GM21390 (cell line): ENCODE data around the gene POP4.

ENCODE experiments used
- ATAC-seq: cut with Tn5 transposase; IDR thresholded peaks from one replicate; pipeline ENCODE4 v1.9.1; 2021; ENCODE audit not compliant: unreplicated experiment

The POP4 gene

DNA sequence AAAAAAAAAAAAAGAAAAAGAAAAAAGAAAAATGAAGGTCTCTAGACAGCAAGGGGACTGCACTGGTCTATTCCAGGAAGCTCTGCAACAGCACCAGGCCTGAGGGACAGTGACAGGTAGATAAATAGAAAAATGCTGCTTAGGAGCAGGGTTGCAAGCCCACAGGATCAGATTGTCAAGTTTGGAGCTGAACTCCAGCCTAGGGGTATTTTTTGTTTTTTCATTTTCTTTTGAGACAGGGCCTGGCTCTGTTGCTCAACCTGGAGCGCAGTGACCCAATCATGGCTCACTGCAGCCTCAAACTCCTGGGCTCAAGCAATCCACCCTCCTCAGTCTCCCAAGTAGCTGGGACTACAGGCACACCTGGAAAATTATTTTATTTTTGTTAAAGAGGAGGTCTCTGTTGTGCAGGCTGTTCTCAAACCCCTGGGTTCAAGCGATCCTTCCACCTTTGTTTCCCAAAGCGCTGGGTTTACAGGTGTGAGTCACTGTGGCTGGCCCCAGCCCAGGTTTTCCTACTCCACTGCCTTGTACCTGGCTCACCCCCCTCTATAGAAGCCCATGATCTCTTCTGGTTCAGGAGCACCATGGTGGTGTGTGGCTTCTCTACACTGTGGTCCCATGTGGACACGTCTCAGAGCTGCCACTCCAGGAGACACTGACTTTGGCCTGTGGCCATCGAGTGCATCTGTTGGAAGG, 23.9 kb downstream of the POP4 start:
- no peak for ATAC-seq

DNA sequence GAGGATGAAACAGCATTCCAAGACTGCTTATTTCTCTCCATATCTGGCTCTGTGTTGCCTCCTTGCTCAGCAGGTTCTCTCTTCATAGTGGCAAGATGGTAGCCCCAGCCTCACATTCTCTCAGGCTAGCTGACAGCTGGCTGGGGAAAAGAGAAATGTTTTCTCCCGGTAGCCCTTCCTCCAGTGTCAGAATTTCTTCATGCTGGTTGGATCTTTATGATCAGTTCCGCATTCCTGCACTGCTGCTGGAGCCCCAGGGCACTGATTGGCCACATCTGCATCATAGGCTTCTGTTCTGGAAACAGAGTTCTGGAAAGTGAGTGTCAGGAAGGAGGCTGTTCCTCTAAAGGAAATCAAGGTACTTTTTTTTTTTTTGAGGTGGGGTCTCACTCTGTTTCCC, 24.6 kb downstream of the POP4 start:
- ATAC-seq = no peak

DNA sequence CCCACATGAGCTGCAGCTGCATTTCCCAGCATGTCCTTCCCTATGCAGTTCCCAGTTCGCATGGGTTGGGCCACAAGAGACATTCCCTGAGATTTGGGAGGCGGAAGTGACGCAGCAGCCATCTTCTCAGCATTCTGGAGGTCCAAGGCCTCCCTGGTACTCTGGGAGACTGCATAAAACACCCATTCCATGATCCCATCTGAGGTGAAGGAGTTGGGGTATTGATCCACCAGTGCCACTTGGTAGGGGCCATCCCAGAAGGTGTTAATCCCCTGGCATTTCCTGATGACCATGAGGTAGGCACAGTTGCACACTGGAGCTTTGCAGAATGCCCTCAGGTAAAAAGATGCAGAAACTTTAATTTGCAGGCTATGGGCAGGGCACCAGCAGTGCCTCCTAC, 25.4 kb downstream of the POP4 start:
- no peak for ATAC-seq

DNA sequence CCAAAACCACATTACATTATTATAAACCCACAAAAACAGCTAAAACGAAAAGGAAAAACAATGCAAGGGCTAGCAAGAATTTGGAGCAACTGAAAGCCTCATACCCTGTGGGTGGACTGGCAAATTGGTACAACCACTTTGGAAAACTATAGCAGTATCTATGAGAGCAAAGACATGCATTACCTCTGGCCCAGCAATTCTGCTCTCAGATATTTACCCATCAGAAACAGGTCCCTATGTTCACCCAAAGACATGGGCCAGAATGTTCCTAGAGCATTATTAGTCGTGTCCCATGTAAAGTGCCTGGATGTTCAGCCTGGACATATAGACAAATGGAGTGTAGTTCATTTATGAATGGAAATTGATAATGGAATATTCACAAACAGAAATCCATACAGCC, 27.9 kb downstream of the POP4 start:
- ATAC-seq = no peak

DNA sequence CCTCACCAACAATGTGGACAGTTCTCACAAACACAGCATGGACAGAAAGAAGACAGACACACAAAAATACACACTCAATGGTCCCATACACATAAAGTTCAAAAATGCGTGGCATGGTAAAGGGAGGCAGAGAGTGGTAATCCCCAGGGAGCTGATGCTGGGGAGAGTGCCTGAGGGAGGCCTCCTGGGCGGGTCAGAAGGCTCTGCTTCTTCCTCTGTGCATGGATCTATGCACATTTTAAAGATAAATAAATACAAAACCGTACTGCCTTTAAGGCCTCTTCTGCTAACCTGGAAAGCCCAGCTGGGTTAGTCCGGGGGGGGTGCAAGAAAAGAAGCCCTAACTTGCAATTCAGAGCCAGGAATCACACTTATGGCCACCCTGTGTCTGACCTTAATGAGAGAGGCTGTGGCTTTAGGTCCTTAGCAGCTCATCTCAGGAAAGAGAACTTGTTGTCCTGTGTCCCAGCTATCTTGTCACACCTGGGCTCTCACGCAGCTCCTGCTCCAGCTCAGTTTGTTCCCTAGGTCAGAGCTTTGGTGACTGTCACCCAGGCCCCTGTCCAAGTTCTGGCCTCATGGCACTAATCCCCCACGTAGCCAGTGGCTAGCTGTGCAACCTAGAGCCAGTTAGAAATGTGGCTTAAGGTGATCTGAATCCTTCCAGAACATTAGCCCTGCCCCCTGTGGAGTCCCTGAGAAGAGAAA, 28.5 kb downstream of the POP4 start:
- no peak for ATAC-seq

DNA sequence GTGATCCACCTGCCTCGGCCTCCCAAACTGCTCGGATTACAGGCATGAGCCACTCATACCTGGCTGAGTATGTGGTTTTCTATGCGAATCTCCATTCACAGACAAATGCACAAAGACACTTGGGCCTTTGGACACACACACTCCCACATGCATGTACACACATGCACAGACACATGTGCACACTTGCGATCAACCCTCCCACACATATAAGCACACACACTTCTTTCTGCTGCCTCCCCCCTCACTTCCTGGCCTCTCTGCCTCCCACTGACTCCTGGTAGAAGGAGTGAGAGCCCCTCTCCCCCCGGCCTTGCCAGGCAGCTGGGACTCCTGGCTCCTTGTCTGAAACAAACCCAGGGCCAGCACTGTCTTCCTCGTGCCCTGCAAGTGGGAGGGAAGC, 29.9 kb downstream of the POP4 start:
- ATAC-seq = no peak

DNA sequence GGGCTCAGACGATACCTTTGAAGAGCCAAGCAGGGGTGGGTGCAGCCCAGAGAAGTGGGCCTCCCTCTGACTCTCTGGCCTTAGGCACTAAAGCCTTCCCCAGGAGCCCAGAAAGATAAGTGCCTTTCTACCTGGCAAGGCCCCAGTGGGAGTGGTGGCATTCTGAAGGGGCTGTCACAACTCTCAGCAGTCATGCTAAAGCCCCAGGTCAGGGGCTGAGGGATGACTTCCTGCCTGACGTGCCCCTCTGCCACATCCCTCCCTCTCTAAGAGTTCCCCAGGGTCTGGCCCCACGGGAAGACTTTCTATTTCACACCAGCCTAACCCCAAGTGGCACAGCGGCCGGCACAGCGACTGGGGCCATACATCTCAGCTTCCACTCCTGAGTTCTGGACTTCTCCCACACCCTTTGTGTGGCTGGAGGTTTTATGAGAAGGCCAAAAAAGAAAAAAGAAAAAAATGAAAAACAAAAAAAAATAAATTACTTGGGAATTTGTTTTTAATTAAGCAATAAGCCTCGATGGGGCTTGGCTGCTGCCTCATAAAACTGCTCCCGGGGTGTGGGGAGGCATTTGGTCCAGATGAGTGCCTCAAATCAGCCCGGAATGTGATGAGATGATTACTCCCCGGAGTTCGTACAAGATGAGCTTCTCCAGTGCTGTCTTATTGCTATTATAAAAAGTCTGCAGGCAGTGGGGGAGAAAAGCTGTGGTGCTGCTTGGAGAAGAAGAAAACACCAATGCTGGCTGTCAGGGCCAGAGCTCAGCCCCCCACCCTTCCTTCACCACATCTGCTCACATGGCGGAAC, 30.7 kb downstream of the POP4 start:
- no peak for ATAC-seq

DNA sequence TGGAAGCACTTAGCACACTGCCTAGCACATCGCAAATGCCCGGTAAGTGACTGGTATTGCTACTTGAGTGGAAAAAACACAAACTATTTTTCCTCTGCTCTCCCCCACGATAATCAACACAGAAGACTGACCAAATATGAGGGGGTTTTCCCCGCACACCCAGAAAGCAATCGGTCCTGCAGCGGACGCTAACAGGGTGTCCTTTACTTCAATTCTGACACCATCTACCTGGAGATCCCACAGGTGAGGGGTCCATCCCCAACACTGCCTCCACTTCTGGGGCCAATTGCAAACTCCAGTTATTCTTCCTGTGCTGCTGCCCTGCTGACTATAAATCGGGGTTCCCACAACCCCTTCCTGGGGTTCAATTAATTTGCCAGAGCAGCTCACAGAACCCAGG, 33.0 kb downstream of the POP4 start:
- no peak for ATAC-seq

DNA sequence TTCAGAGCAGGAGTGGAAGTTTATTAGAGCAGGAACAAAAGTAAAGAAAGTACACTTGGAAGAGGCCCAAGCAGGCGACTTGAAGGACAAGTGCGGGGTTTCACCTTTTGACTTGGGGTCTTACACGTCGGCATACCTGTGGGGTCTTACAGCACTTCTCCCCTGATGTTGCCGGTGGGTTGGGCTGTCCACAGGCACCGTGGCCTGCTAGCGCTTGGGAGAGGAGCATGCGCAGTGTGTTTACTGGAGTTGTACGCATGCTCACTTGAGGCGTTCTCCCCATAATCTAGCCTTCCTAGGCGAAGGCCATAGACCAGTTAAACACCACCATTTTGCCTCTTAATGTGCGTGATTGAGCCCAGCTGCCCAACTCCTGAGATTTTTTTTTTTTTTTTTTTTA, 34.1 kb downstream of the POP4 start:
- no peak for ATAC-seq

DNA sequence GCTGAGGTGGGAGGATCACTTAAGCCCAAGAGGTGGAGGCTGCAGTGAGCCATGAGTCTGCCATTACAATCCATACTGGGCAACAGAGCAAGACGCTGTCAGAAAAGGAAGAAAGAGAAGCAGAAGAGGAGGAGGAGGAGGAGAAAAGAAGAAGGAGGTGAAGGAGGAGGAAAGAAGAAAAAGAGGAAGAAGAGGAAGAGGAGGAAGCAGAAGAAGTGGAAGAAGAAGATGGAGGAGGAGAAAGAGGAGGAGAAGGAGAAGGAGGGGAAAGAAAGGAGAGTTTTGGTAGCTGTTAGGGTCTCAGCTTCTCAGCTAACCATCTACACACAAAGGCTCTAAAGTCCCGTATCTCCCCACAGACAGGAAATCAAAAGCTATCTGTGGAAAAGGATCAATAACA, 35.5 kb downstream of the POP4 start:
- ATAC-seq = no peak

DNA sequence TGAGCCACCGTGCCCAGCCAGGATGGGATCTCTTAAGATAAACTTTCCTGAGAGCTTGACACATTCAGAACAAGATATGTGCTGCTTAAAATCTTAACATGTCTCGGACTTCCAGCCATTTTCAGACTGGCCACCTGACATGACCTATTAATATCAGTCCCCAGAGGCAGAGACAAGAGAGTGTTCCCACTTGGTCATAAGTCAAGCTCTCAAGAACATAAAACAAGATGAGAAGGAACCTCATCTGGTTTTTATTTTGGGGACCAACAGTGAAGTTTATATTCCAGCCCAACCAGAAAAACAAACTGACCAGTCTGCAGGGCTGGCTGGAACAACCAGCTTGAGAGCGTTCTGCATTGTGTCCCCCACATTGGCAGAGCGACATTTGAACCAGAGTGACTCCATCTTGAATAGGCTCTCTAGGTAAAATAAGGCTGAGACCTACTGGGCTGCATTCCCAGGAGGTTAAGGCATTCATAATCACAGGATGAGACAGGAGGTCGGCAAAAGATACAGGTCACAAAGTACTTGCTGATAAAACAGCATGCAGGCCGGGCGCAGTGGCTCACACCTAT, 37.4 kb downstream of the POP4 start:
- ATAC-seq = no peak

DNA sequence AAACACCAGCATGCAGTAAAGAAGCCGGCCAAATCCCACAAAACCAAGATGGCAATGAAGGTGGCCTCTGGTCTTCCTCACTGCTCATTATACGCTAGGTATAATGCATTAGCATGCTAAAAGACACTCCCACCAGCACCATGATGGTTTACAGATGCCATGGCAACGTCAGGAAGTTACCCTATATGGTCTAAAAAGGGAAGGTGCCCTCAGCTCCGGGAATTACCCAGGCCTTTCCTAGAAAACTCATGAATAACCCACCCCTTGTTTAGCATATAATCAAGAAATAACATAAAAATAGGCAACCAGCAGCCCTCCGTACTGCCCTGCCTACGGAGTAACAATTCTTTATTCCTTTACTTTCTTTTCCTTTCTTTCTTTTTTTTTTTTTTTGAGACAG, 38.1 kb downstream of the POP4 start:
- ATAC-seq = no peak

DNA sequence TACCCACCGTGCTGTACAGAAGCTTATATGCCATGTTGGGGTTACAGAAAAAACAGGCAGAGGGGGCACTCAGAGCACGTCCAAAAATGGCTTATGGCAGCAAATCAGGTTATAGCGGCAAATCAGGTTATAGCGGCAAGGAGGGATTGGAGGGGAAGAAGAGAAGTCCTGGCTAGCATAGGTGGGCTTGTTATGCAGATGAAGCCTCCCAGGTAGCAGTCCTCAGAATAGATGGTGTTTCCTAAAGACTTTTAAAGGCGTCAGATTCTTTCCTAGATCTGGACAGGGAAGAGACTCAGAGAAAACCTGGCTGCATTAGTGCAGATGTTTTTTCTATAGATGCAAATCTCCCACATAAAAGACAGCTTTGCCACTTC, 39.4 kb downstream of the POP4 start:
- ATAC-seq = no peak

DNA sequence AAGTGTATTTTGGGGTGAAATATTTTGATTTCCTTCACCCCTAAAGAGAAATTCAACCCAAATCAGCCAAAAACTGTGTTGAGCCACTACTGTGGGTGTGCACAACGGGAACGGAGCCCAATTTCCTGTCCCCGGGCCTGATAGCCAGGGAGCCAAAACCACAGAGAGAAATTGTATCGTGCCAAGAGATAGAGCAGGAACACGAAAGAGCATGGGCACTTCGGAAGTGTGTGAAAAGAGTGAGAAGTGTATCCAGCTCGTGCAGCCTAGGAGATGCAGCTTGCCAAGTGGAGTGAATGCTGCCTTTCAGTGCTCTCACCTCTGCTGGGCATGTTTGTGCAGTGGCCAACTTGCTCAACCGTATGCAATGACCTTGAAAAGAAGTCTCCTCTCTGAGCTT, 39.8 kb downstream of the POP4 start:
- no peak for ATAC-seq

DNA sequence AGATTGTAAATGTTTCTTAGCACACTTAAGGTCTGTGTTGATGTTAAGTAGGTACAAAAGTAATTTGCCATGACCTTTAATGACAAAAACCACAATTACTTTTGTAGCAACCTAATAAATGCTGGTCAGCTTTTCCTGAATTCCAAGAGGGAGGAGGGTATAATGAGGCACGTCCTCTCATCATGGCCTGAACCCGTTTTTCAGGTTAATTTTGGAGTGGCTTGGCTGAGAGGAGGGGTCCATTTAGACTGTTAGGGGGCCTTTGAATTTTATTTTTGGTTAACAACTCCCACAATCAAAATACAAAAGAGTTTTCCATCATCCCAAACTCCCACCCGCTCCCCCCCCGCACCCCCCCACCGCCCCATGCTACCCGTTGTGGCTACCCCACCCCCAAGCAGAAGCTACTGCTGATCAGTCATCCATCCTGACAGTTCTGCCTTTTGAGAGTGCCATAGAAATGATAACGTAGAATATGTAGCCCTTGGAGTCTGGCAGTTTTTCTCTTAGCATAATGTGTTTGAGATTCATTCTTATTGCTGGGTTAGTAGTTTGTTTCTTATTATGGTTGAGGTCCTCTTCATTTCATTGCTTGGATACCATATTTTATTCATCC, 44.8 kb downstream of the POP4 start:
- no peak for ATAC-seq

DNA sequence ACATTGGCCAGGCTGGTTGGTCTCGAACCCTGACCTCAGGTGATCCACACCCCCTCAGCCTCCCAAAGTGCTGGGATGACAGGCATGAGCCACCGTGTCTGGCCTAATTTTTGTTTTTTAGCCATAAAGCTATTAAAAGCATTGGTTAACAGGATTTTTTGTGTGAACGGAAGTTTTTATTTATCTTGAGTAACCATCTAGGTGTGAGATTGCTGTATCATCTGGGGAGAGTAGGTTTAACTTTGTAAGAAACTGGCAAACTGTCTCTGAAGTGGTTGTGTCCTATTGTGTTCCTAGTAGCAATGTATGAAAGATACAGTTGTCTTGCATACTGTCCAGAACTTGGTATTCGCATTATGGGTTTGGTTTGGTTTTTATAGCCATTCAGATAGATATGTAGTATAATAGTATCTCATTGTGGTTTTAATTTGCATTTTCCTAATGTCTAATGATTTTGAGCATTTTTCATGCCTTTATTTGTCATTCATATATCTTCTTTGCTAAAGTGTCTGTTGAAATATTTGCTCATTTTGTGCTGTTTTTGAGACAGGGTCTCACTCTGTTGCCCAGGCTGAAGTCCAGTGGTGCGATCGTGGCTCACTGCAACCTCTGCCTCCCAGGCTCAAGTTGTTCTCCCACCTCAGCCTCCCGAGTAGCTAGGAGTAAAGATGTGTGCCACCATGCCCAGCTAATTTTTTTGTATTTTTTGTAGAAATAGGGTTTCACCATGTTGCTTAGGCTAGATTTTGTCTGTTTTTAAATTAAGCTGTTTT, 45.7 kb downstream of the POP4 start:
- no peak for ATAC-seq

DNA sequence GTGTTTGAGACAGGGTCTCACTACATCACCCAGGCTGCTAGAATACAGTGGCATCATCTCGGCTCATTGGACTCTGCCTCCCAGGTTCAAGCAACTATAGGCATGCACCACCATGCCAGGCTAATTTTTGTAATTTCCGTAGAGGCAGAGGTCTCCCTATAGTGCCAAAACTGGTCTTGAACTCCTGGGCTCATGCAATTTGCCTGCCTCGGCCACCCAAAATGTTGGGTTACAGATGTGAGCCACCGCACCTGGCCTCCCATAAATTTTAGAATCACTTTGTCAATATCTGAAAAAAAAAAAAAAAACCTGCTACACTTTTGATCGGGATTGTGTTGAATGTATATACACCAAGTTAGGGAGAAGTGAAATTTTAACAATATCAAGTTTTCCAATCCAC, 47.3 kb downstream of the POP4 start:
- no peak for ATAC-seq

DNA sequence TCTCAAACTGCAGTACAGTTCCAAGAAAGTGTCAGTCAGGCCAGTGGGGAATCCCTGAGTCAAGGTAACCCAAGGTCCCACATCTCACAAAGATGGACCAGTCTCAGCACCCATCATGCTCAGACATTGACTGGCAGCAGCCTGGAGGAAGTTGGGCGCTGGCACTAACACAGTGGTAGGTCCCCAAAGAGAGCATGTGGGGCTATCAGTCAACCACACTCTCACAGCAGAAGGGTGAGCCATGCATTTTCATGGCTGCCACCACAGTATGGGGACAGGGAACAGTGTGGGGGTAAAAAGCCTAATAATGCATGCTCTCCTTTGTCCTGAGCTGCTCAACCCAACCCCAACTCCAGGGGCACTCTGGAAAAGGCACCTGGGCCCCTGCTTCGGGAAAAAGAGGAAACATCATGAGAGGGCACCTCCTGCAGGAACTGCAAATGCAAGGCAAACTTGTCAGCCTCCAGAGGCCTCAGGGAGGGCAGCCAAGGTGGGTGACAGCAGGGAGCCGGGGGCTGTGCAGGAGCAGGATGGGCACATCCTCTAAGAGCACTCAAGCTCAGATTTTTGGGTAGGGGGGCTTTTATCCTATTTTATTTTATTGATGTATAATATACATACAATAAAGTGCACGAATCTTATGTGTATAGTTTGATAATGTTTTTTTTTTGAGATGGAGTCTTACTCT, 49.7 kb downstream of the POP4 start:
- ATAC-seq = no peak

DNA sequence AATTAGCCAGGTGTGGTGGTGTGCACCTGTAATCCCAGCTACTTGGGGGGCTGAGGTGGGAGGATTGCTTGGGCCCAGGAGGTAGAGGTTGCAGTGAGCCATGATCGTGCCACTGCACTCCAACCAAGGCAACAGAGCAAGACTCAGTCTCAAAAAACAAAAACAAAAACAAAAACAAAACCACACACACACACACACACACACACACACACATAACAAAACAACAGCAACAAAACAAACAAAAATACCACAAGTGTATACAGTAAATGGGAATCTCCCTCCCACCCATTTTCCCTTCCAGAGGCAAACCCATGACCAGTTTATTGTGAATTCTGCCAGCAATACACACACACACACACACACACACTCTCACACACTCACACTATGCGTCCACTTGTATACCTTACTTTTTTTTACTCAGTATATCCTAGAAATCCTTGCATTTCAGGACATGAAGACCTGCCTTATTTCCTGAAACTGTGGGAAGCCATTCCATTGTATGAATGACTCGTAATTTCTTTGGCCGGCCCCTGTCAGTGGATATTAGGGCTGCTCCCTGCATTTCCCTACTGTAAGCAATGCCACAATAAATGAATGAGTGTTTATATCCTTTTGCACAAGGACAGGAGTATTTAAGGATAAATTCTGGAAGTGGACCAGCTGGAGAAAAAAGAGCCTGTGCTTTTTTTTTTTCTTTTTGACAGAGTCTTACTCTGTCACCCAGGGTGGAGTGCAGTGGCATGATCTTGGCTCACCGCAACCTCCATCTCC, 52.3 kb downstream of the POP4 start:
- no peak for ATAC-seq
